GM20000 (cell line): ENCODE results near the gene CTDSP2.
A peak's percentile ranks its signal among the peaks of the same experiment; 100 is the strongest.

ENCODE experiments used
- DNase-seq: peaks from one replicate; pipeline ENCODE4 v3.0.0; 2012; ENCODE audit warnings: low spot score
- CTCF ChIP-seq: IDR thresholded peaks from 2 replicates; pipeline ENCODE4 v1.5.1; 2012; ENCODE audit warnings: mild to moderate bottlenecking, control low read depth; ENCODE audit errors: extremely low read depth, missing control alignments

CTDSP2 gene

GRCh38 chr12:57840726-57841125 lies 5.8 kb downstream of the CTDSP2 start:
- no peak for TF ChIP-seq CTCF
- no peak for DNase-seq

DNA sequence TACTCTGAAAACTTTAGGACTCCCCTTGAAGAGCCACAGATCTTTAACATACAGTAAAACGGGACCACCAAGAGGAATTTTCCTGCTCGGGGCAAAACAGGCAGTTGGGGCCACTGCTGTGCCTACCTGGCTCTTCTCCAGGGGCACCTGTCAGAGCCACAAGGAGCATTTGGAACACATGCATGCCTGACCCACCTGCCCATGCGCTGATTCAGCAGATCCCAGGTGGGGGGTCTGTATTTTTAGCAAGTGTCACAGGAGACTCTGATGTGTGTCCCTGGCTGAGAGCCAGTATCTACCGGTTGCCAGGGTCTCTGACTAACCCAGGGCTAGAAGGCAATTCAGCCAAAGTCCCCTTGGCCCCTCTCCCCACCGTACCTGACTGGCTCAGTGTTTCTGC lies 6.5 kb downstream of the CTDSP2 start:
- TF ChIP-seq CTCF: no peak
- DNase-seq: no peak

- DNase-seq: no peak
- TF ChIP-seq CTCF: no peak
Observed at GRCh38 chr12:57838594-57839302, 7.8 kb downstream of the CTDSP2 start.

GRCh38 chr12:57837864-57838562 lies 8.5 kb downstream of the CTDSP2 start:
- TF ChIP-seq CTCF: no peak
- no peak for DNase-seq

GRCh38 chr12:57836442-57837375 lies 9.8 kb downstream of the CTDSP2 start:
- TF ChIP-seq CTCF: no peak
- peak; percentile 71 for DNase-seq

GRCh38 chr12:57835366-57836288 lies 10.9 kb downstream of the CTDSP2 start:
- TF ChIP-seq CTCF: no peak
- DNase-seq: no peak
